NCI-H2196 (cell line): ENCODE data around the gene TARM1.
"Not testable (repeated sequence)": the region's sequence is repeated elsewhere in the genome, so short reads cannot be mapped to it uniquely, and the experiment has no call there.

Experiments used
- DNase-seq: peaks from one replicate; lab custom pipeline; 2025; ENCODE audit not compliant: unreplicated experiment; lab: John Stamatoyannopoulos, UW

Gene TARM1

GRCh38 chr19:54100561-54100960 is 19.4 kb upstream of the TARM1 start, which contains the start of gene OSCAR:
OSCAR (minus strand) TSS chr19:54100803; CDS start chr19:54100792, 11 bp downstream.
- DNase-seq = no peak

- DNase-seq = not testable (repeated sequence)
Measured at GRCh38 chr19:54099903-54100255, 18.7 kb upstream of the TARM1 start.

GRCh38 chr19:54099190-54099902 is 18.2 kb upstream of the TARM1 start:
- no peak for DNase-seq

GRCh38 chr19:54096617-54097106 is 15.5 kb upstream of the TARM1 start:
- no peak for DNase-seq

- not testable (repeated sequence) for DNase-seq
Measured at GRCh38 chr19:54095859-54096616, 14.9 kb upstream of the TARM1 start.

- no peak for DNase-seq
Measured at GRCh38 chr19:54095136-54095858, 14.1 kb upstream of the TARM1 start.

GRCh38 chr19:54094426-54095000 is 13.3 kb upstream of the TARM1 start:
- DNase-seq = no peak

GRCh38 chr19:54084410-54084809 is 3.2 kb upstream of the TARM1 start:
- no peak for DNase-seq

- no peak for DNase-seq
Measured at GRCh38 chr19:54077334-54077733, 3.8 kb downstream of the TARM1 start.

GRCh38 chr19:54074851-54075250 is 6.3 kb downstream of the TARM1 start:
- DNase-seq = no peak

GRCh38 chr19:54073829-54074228 is 7.3 kb downstream of the TARM1 start:
- DNase-seq = no peak

- DNase-seq = no peak
Measured at GRCh38 chr19:54069470-54069869, 11.7 kb downstream of the TARM1 start.

- no peak for DNase-seq
Measured at GRCh38 chr19:54063350-54064116, 17.6 kb downstream of the TARM1 start, which contains the start of gene VSTM1. VSTM1 (minus strand) TSS chr19:54063897; CDS start chr19:54063777, 120 bp downstream.

- no peak for DNase-seq
Measured at GRCh38 chr19:54062643-54063042, 18.5 kb downstream of the TARM1 start.

- no peak for DNase-seq
Measured at GRCh38 chr19:54047616-54048015, 33.5 kb downstream of the TARM1 start.

- DNase-seq = no peak
Measured at GRCh38 chr19:54045771-54046170, 35.4 kb downstream of the TARM1 start.

GRCh38 chr19:54042989-54043388 is 38.2 kb downstream of the TARM1 start:
- no peak for DNase-seq

- DNase-seq = no peak
Measured at GRCh38 chr19:54041969-54042606, 39.1 kb downstream of the TARM1 start.

- DNase-seq = no peak
Measured at GRCh38 chr19:54040003-54040402, 41.2 kb downstream of the TARM1 start.

- DNase-seq = not testable (repeated sequence)
Measured at GRCh38 chr19:54036542-54036941, 44.6 kb downstream of the TARM1 start.
